ENCODE data around the gene CCDC146.
"Not testable (repeated sequence)": the region's sequence is repeated elsewhere in the genome, so short reads cannot be mapped to it uniquely, and the experiment has no call there.

The CCDC146 gene

GRCh38 chr7:77266291-77266794 is 143.9 kb downstream of the CCDC146 start:
- WGBS, 2 experiments (ENCODE audit: insufficient coverage in 2 of 2): 100% methylated on average over 1 of the region's 2 CpGs; no CpG with 5 or more reads in 1 of the 2 experiments
- Histone ChIP-seq H3K9me3 (ENCODE audit: control insufficient read depth, low read length) (no peaks in the 10 kb centered on the region), H3K27ac (ENCODE audit: low read depth, low read length, severe bottlenecking) (no peak overlapping the region)

GRCh38 chr7:77269360-77270093 is 147.1 kb downstream of the CCDC146 start:
- Histone ChIP-seq H3K27ac (ENCODE audit: low read depth, low read length, severe bottlenecking) (no peak overlapping the region), H3K4me3 (ENCODE audit: extremely low read depth, insufficient read depth, low read length, poor library complexity, severe bottlenecking) (no peak overlapping the region), H3K9me3 (ENCODE audit: control insufficient read depth, low read length) (no peaks in the 10 kb centered on the region), H3K36me3 (ENCODE audit: control insufficient read depth, insufficient read depth, low read length) (no peaks in the 10 kb centered on the region), H3K4me1 (ENCODE audit: control insufficient read depth, insufficient read depth, low read length, poor library complexity, severe bottlenecking) (no peaks in the 10 kb centered on the region)
- no CpG with 5 or more reads among the region's 4 CpGs for WGBS, 2 experiments (ENCODE audit: insufficient coverage in 2 of 2)

More at GRCh38 chr7:77266291-77266794, 143.9 kb downstream of the CCDC146 start:
- Histone ChIP-seq H3K36me3 (ENCODE audit: control insufficient read depth, insufficient read depth, low read length) (no peaks in the 10 kb centered on the region), H3K4me1 (ENCODE audit: control insufficient read depth, insufficient read depth, low read length, poor library complexity, severe bottlenecking) (no peaks in the 10 kb centered on the region), H3K4me3 (ENCODE audit: extremely low read depth, insufficient read depth, low read length, poor library complexity, severe bottlenecking) (no peak overlapping the region)

- Histone ChIP-seq H3K9me3 (ENCODE audit: control insufficient read depth, low read length) (no peaks in the 10 kb centered on the region), H3K27ac (ENCODE audit: low read depth, low read length, severe bottlenecking) (no peak overlapping the region), H3K4me3 (ENCODE audit: extremely low read depth, insufficient read depth, low read length, poor library complexity, severe bottlenecking) (no peak overlapping the region), H3K36me3 (ENCODE audit: control insufficient read depth, insufficient read depth, low read length) (no peaks in the 10 kb centered on the region), H3K4me1 (ENCODE audit: control insufficient read depth, insufficient read depth, low read length, poor library complexity, severe bottlenecking) (no peaks in the 10 kb centered on the region)
- WGBS, 2 experiments (ENCODE audit: insufficient coverage in 2 of 2): no CpG with 5 or more reads among the region's 1 CpG
These were observed 147.7 kb downstream of the CCDC146 start for GRCh38 chr7:77270094-77270480.

GRCh38 chr7:77271766-77272165 is 149.4 kb downstream of the CCDC146 start:
- no peaks in the 10 kb centered on the region for H3K9me3 ChIP-seq (ENCODE audit: control insufficient read depth, low read length)
- H3K27ac ChIP-seq (ENCODE audit: low read depth, low read length, severe bottlenecking): no peak overlapping the region
- H3K36me3 ChIP-seq (ENCODE audit: control insufficient read depth, insufficient read depth, low read length): no peaks in the 10 kb centered on the region
- H3K4me1 ChIP-seq (ENCODE audit: control insufficient read depth, insufficient read depth, low read length, poor library complexity, severe bottlenecking): no peaks in the 10 kb centered on the region
- H3K4me3 ChIP-seq (ENCODE audit: extremely low read depth, insufficient read depth, low read length, poor library complexity, severe bottlenecking): no peak overlapping the region
- 94 to 97% methylated on average over 5 of the region's 5 CpGs for WGBS, 2 experiments (ENCODE audit: insufficient coverage in 2 of 2)

GRCh38 chr7:77275663-77276062 is 153.2 kb downstream of the CCDC146 start:
- H3K27ac ChIP-seq (ENCODE audit: low read depth, low read length, severe bottlenecking); H3K4me3 ChIP-seq (ENCODE audit: extremely low read depth, insufficient read depth, low read length, poor library complexity, severe bottlenecking); H3K4me1 ChIP-seq (ENCODE audit: control insufficient read depth, insufficient read depth, low read length, poor library complexity, severe bottlenecking); H3K36me3 ChIP-seq (ENCODE audit: control insufficient read depth, insufficient read depth, low read length); H3K9me3 ChIP-seq (ENCODE audit: control insufficient read depth, low read length): not testable (repeated sequence)
- 100% methylated on average over 1 of the region's 2 CpGs for WGBS, 2 experiments (ENCODE audit: insufficient coverage in 2 of 2)

- no peak overlapping the region for H3K27ac ChIP-seq (ENCODE audit: low read depth, low read length, severe bottlenecking)
- no peaks in the 10 kb centered on the region for H3K4me1 ChIP-seq (ENCODE audit: control insufficient read depth, insufficient read depth, low read length, poor library complexity, severe bottlenecking)
- no peaks in the 10 kb centered on the region for H3K9me3 ChIP-seq (ENCODE audit: control insufficient read depth, low read length)
- no peak overlapping the region for H3K4me3 ChIP-seq (ENCODE audit: extremely low read depth, insufficient read depth, low read length, poor library complexity, severe bottlenecking)
- WGBS, 2 experiments (ENCODE audit: insufficient coverage in 2 of 2): no CpG with 5 or more reads among the region's 4 CpGs
- H3K36me3 ChIP-seq (ENCODE audit: control insufficient read depth, insufficient read depth, low read length): no peaks in the 10 kb centered on the region
These were observed 153.7 kb downstream of the CCDC146 start for GRCh38 chr7:77276120-77276519.

- Histone ChIP-seq H3K4me1 (ENCODE audit: control insufficient read depth, insufficient read depth, low read length, poor library complexity, severe bottlenecking) (no peaks in the 10 kb centered on the region), H3K9me3 (ENCODE audit: control insufficient read depth, low read length) (no peaks in the 10 kb centered on the region), H3K36me3 (ENCODE audit: control insufficient read depth, insufficient read depth, low read length) (no peaks in the 10 kb centered on the region), H3K27ac (ENCODE audit: low read depth, low read length, severe bottlenecking) (no peak overlapping the region), H3K4me3 (ENCODE audit: extremely low read depth, insufficient read depth, low read length, poor library complexity, severe bottlenecking) (no peak overlapping the region)
- 84 to 91% methylated on average over 3 of the region's 3 CpGs for WGBS, 2 experiments (ENCODE audit: insufficient coverage in 2 of 2)
These were observed 159.5 kb downstream of the CCDC146 start for GRCh38 chr7:77281780-77282478.

GRCh38 chr7:77282897-77283296 is 160.5 kb downstream of the CCDC146 start:
- Histone ChIP-seq H3K36me3 (ENCODE audit: control insufficient read depth, insufficient read depth, low read length) (no peaks in the 10 kb centered on the region), H3K4me3 (ENCODE audit: extremely low read depth, insufficient read depth, low read length, poor library complexity, severe bottlenecking) (no peak overlapping the region), H3K9me3 (ENCODE audit: control insufficient read depth, low read length) (no peaks in the 10 kb centered on the region), H3K4me1 (ENCODE audit: control insufficient read depth, insufficient read depth, low read length, poor library complexity, severe bottlenecking) (no peaks in the 10 kb centered on the region), H3K27ac (ENCODE audit: low read depth, low read length, severe bottlenecking) (no peak overlapping the region)
- WGBS, 2 experiments (ENCODE audit: insufficient coverage in 2 of 2): no CpG with 5 or more reads among the region's 1 CpG

- H3K4me1 ChIP-seq (ENCODE audit: control insufficient read depth, insufficient read depth, low read length, poor library complexity, severe bottlenecking): no peaks in the 10 kb centered on the region
These were observed 161.6 kb downstream of the CCDC146 start for GRCh38 chr7:77284005-77284404.

GRCh38 chr7:77284616-77285015 is 162.2 kb downstream of the CCDC146 start:
- Histone ChIP-seq H3K4me1 (ENCODE audit: control insufficient read depth, insufficient read depth, low read length, poor library complexity, severe bottlenecking) (no peaks in the 10 kb centered on the region), H3K4me3 (ENCODE audit: extremely low read depth, insufficient read depth, low read length, poor library complexity, severe bottlenecking) (no peak overlapping the region), H3K36me3 (ENCODE audit: control insufficient read depth, insufficient read depth, low read length) (no peaks in the 10 kb centered on the region), H3K9me3 (ENCODE audit: control insufficient read depth, low read length) (no peaks in the 10 kb centered on the region), H3K27ac (ENCODE audit: low read depth, low read length, severe bottlenecking) (no peak overlapping the region)
- 100% methylated on average over 1 of the region's 2 CpGs for WGBS, 2 experiments (ENCODE audit: insufficient coverage in 2 of 2)

More at GRCh38 chr7:77284005-77284404, 161.6 kb downstream of the CCDC146 start:
- Histone ChIP-seq H3K9me3 (ENCODE audit: control insufficient read depth, low read length) (no peaks in the 10 kb centered on the region), H3K36me3 (ENCODE audit: control insufficient read depth, insufficient read depth, low read length) (no peaks in the 10 kb centered on the region), H3K4me3 (ENCODE audit: extremely low read depth, insufficient read depth, low read length, poor library complexity, severe bottlenecking) (no peak overlapping the region), H3K27ac (ENCODE audit: low read depth, low read length, severe bottlenecking) (no peak overlapping the region)
- 86 to 94% methylated on average over 2 of the region's 4 CpGs for WGBS, 2 experiments (ENCODE audit: insufficient coverage in 2 of 2)
